Measurements from ENCODE around the gene CRCP. TPM values are rescaled to one million over a fixed set of nuclear protein-coding genes. Genes with fewer than 3 reads are reported as not detected.
A peak's percentile ranks its signal among the peaks of the same experiment; 100 is the strongest.

Gene CRCP
- total RNA-seq, 4 donors from 2014 or later: 18.7 to 50.4 (median 45.7) TPM

- Histone ChIP-seq H3K27me3 (no peaks in the 10 kb centered on the region), H3K4me1 (peaks cover 0 to 39% (median 0%) of the 10 kb centered on the region in 3 donors), H3K4me3 (no peak overlapping the region), H3K36me3 (no peaks in the 10 kb centered on the region), H3K27ac (no peak overlapping the region), H3K9me3 (no peaks in the 10 kb centered on the region)
- 85 to 92% methylated on average over 4 of the region's 4 CpGs for WGBS, 2 donors
- DNase-seq: no peak
- intact Hi-C loops (cut with DNase I): no loop called here
- TF ChIP-seq POLR2A (IDR thresholded peaks at IDR 0.05): no peak
- TF ChIP-seq CTCF (IDR thresholded peaks at IDR 0.05): no peak
These were observed 72.3 kb downstream of the CRCP start for GRCh38 chr7:66186991-66187390.

GRCh38 chr7:66187905-66188304 lies 73.3 kb downstream of the CRCP start:
- Histone ChIP-seq H3K27me3 (no peaks in the 10 kb centered on the region), H3K27ac (peak overlapping the region in 1 of 4 donors; percentile 40), H3K36me3 (no peaks in the 10 kb centered on the region), H3K4me1 (peaks cover 0 to 38% (median 0%) of the 10 kb centered on the region in 3 donors), H3K4me3 (no peak overlapping the region), H3K9me3 (no peaks in the 10 kb centered on the region)
- intact Hi-C loops (cut with DNase I): no loop called here
- TF ChIP-seq CTCF (IDR thresholded peaks at IDR 0.05): no peak
- TF ChIP-seq POLR2A (IDR thresholded peaks at IDR 0.05): no peak
- no peak for DNase-seq
- WGBS, 2 donors: 0 to 10% methylated on average over 1 of the region's 1 CpG

DNA sequence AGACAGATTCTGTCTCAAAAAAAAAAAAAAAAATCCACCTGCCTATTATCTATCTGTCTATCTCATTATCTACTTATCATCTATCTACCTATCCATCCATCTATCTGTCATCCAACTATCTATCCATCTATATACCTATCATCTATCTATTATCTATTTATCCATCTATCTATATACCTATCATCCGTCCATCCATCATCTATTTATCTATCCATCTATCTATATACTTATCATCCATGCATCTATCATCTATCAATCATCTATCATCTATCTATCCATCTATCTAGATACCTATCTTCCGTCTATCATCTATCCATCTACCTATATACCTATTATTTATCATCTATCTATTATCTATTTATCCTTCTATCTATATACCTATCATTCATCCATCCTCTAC lies 74.0 kb downstream of the CRCP start:
- H3K27me3 ChIP-seq: no peaks in the 10 kb centered on the region
- no peaks in the 10 kb centered on the region for H3K36me3 ChIP-seq
- no peaks in the 10 kb centered on the region for H3K9me3 ChIP-seq
- no peak overlapping the region for H3K4me3 ChIP-seq
- no peak overlapping the region for H3K27ac ChIP-seq
- no peak for TF ChIP-seq POLR2A (IDR thresholded peaks at IDR 0.05)
- WGBS, 2 donors: 90 to 95% methylated on average over 2 of the region's 2 CpGs
- DNase-seq: no peak
- peaks cover 0 to 31% (median 0%) of the 10 kb centered on the region in 3 donors for H3K4me1 ChIP-seq
- intact Hi-C loops (cut with DNase I): no loop called here

GRCh38 chr7:66189695-66190503 lies 75.3 kb downstream of the CRCP start:
- peaks cover 0 to 22% (median 0%) of the 10 kb centered on the region in 3 donors for H3K4me1 ChIP-seq
- no peaks in the 10 kb centered on the region for H3K27me3 ChIP-seq
- no peaks in the 10 kb centered on the region for H3K36me3 ChIP-seq
- no peak overlapping the region for H3K27ac ChIP-seq
- no peaks in the 10 kb centered on the region for H3K9me3 ChIP-seq
- TF ChIP-seq CTCF (IDR thresholded peaks at IDR 0.05): no peak
- no peak for TF ChIP-seq POLR2A (IDR thresholded peaks at IDR 0.05)
- WGBS, 2 donors: 64 to 78% methylated on average over 5 to 7 of the region's 7 CpGs
- intact Hi-C loops (cut with DNase I): no loop called here
- no peak overlapping the region for H3K4me3 ChIP-seq
- no peak for DNase-seq

DNA sequence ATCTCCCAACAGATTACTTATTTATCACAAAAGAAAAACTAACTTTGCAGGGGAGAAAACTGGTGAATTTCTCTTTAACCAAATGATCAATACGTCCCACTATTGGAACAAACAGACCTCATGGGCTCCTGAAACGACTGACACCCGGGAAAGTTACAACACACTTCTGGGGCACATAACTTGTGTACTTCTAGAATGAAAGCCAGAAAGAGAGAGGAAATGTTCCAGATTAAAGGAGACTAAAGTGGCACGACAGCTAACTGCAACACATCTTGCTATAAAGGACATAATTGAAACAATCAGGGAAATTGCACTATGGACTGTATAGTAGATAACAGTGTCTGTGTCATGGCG lies 75.8 kb downstream of the CRCP start:
- 57 to 77% methylated on average over 5 of the region's 5 CpGs for WGBS, 2 donors
- Histone ChIP-seq H3K27me3 (no peaks in the 10 kb centered on the region), H3K36me3 (no peaks in the 10 kb centered on the region), H3K4me1 (peaks cover 0 to 22% (median 0%) of the 10 kb centered on the region in 3 donors), H3K9me3 (no peaks in the 10 kb centered on the region), H3K27ac (no peak overlapping the region), H3K4me3 (no peak overlapping the region)
- intact Hi-C loops (cut with DNase I): no loop called here
- DNase-seq: no peak
- TF ChIP-seq POLR2A (IDR thresholded peaks at IDR 0.05): no peak
- no peak for TF ChIP-seq CTCF (IDR thresholded peaks at IDR 0.05)
